PC-9 (cell line): ENCODE results near the gene GLT1D1. TPM values are rescaled to one million over a fixed set of nuclear protein-coding genes. Genes with fewer than 3 reads are reported as not detected.

Experiments used
- BruUV-seq: library from RNA; stranded (reverse); fragments of 400-500 nt; replicated peaks from 2 replicates; lab custom pipeline; 2021; lab: Mats Ljungman, UMichigan
- CTCF ChIA-PET: fragments of 300-600 bp; sonication (Branson Sonifier 250); formaldehyde crosslinking; loops from one replicate; lab custom pipeline; 2022; ENCODE audit warnings: antibody characterized with exemption; lab: Charles Lee
- POLR2A ChIA-PET: fragments of 300-600 bp; sonication (Branson Sonifier 250); formaldehyde crosslinking; loops from one replicate; lab custom pipeline; 2022; ENCODE audit warnings: antibody characterized with exemption; ENCODE audit not compliant: unreplicated experiment; lab: Charles Lee
- DNase-seq, 2 experiments: peaks; one replicate each; pipeline versions ENCODE4 v3.0.0 to v3.0.0-alpha.2; 2015 to 2022; ENCODE audit warnings: mixed read lengths in 1 of 2
- H2AFZ ChIP-seq: fragments of 200-600 bp; sonication (generic); 2 replicates; pipeline ENCODE4 v1.8.1; 2017; ENCODE audit warnings: antibody characterized with exemption
- H3F3A ChIP-seq: fragments of 200-600 bp; sonication (generic); 2 replicates; pipeline ENCODE4 v1.8.1; 2017; ENCODE audit warnings: antibody characterized with exemption, mild to moderate bottlenecking, low read depth; ENCODE audit not compliant: insufficient read depth
- H3K27ac ChIP-seq: fragments of 200-600 bp; sonication (generic); 2 replicates; pipeline ENCODE4 v1.6.1; 2016; ENCODE audit warnings: mixed run types
- H3K27me3 ChIP-seq: fragments of 200-600 bp; sonication (generic); 2 replicates; pipeline ENCODE4 v1.6.1; 2016; ENCODE audit warnings: low read depth, mixed run types; ENCODE audit not compliant: insufficient read depth
- H3K36me3 ChIP-seq: fragments of 200-600 bp; sonication (generic); 2 replicates; pipeline ENCODE4 v1.6.1; 2016; ENCODE audit warnings: low read depth, mixed run types
- H3K4me1 ChIP-seq: fragments of 200-600 bp; sonication (generic); replicated peaks from 2 replicates; pipeline ENCODE4 v1.6.1; 2016; ENCODE audit warnings: mixed run types; ENCODE audit not compliant: insufficient read depth
- H3K4me2 ChIP-seq: fragments of 200-600 bp; sonication (generic); 2 replicates; pipeline ENCODE4 v1.6.1; 2017; ENCODE audit warnings: mixed run types
- H3K4me3 ChIP-seq: fragments of 200-600 bp; sonication (generic); 2 replicates; pipeline ENCODE4 v1.6.1; 2016; ENCODE audit warnings: mixed run types
- H3K79me2 ChIP-seq: fragments of 200-600 bp; sonication (generic); 2 replicates; pipeline ENCODE4 v1.6.1; 2017; ENCODE audit warnings: low read depth, mixed run types
- H3K9me2 ChIP-seq: fragments of 200-600 bp; sonication (generic); 2 replicates; pipeline ENCODE4 v1.8.1; 2017; ENCODE audit warnings: mild to moderate bottlenecking; ENCODE audit not compliant: insufficient read depth
- H3K9me3 ChIP-seq: fragments of 200-600 bp; sonication (generic); 2 replicates; pipeline ENCODE4 v1.8.1; 2016; ENCODE audit warnings: low read depth; ENCODE audit not compliant: insufficient read depth
- H4K20me1 ChIP-seq: fragments of 200-600 bp; sonication (generic); 2 replicates; pipeline ENCODE4 v1.8.1; 2017; ENCODE audit not compliant: insufficient read depth
- CTCF ChIP-seq: fragments of 200-600 bp; sonication (generic); conservative IDR thresholded peaks from 2 replicates; pipeline ENCODE4 v1.6.1; 2017; ENCODE audit warnings: mixed run types, antibody characterized with exemption, mild to moderate bottlenecking, moderate library complexity
- EZH2 ChIP-seq: fragments of 200-600 bp; sonication (generic); IDR thresholded peaks from 2 replicates; pipeline ENCODE4 v1.8.0; 2017; ENCODE audit warnings: antibody characterized with exemption, low read depth
- intact Hi-C: fragments of 100-400 bp; cut with micrococcal nuclease; formaldehyde crosslinking; loops from one replicate; pipeline ENCODE4 v1.10.0; 2022; ENCODE audit not compliant: unreplicated experiment
- total RNA-seq: library from RNA; stranded (reverse); gene quantifications from 2 replicates; pipeline ENCODE4 v1.2.3, GENCODE V29; 2021

Gene GLT1D1
- total RNA-seq, 1 experiment from 2014 or later: not detected

GRCh38 chr12:128920468-128920867 lies 67.2 kb downstream of the GLT1D1 start:
- H3K9me2 ChIP-seq: no peaks in the 10 kb centered on the region
- H3K27ac ChIP-seq: no peak overlapping the region
- no peaks in the 10 kb centered on the region for H3K79me2 ChIP-seq
- DNase-seq: no peak
- ChIA-PET POLR2A (interaction anchor here (0.7 kb wide), 1 partner anchor 143 kb away, joined by 4 read pairs; no protein-coding TSS in a partner anchor), CTCF (interaction anchor here (0.6 kb wide), 1 partner anchor 160 kb away, joined by 3 read pairs; no protein-coding TSS in a partner anchor)
- no peak overlapping the region for H3K4me3 ChIP-seq
- intact Hi-C loops: no loop called here
- H3F3A ChIP-seq: no peaks in the 10 kb centered on the region
- no peaks in the 10 kb centered on the region for H3K9me3 ChIP-seq
- no TSS peak for BruUV-seq
- no peak overlapping the region for H2AFZ ChIP-seq
- H4K20me1 ChIP-seq: no peaks in the 10 kb centered on the region
- no peak for TF ChIP-seq EZH2
- H3K4me1 ChIP-seq: no peaks in the 10 kb centered on the region
- no peak overlapping the region for H3K4me2 ChIP-seq
- peaks cover 73% of the 10 kb centered on the region for H3K27me3 ChIP-seq
- H3K36me3 ChIP-seq: no peaks in the 10 kb centered on the region

- Histone ChIP-seq H3K9me3 (no peaks in the 10 kb centered on the region), H3K36me3 (no peaks in the 10 kb centered on the region), H3K27me3 (peaks cover 71% of the 10 kb centered on the region), H4K20me1 (no peaks in the 10 kb centered on the region), H3K27ac (no peak overlapping the region), H2AFZ (no peak overlapping the region), H3K4me2 (no peak overlapping the region), H3F3A (no peaks in the 10 kb centered on the region), H3K4me3 (no peak overlapping the region), H3K79me2 (no peaks in the 10 kb centered on the region), H3K4me1 (no peaks in the 10 kb centered on the region), H3K9me2 (no peaks in the 10 kb centered on the region)
- ChIA-PET POLR2A (no interaction called here), CTCF (no interaction called here)
- TF ChIP-seq EZH2: no peak
- no peak for TF ChIP-seq CTCF
- intact Hi-C loops: no loop called here
- DNase-seq: no peak
- BruUV-seq: no TSS peak
Observed at GRCh38 chr12:128928361-128928760, 75.1 kb downstream of the GLT1D1 start.

GRCh38 chr12:128929057-128929456 lies 75.8 kb downstream of the GLT1D1 start:
- no peaks in the 10 kb centered on the region for H3K4me1 ChIP-seq
- intact Hi-C loops: no loop called here
- no peaks in the 10 kb centered on the region for H3F3A ChIP-seq
- no peak for DNase-seq
- no peaks in the 10 kb centered on the region for H3K79me2 ChIP-seq
- no peak overlapping the region for H3K4me2 ChIP-seq
- no peak overlapping the region for H3K27ac ChIP-seq
- H3K27me3 ChIP-seq: peaks cover 71% of the 10 kb centered on the region
- no peak for TF ChIP-seq EZH2
- TF ChIP-seq CTCF: no peak
- no peak overlapping the region for H2AFZ ChIP-seq
- no peaks in the 10 kb centered on the region for H4K20me1 ChIP-seq
- H3K36me3 ChIP-seq: no peaks in the 10 kb centered on the region
- POLR2A ChIA-PET: no interaction called here
- BruUV-seq: no TSS peak
- no peaks in the 10 kb centered on the region for H3K9me3 ChIP-seq
- CTCF ChIA-PET: no interaction called here
- H3K9me2 ChIP-seq: no peaks in the 10 kb centered on the region
- no peak overlapping the region for H3K4me3 ChIP-seq

GRCh38 chr12:128930606-128931005 lies 77.3 kb downstream of the GLT1D1 start:
- H3K9me3 ChIP-seq: no peaks in the 10 kb centered on the region
- intact Hi-C loops: no loop called here
- H3K4me2 ChIP-seq: no peak overlapping the region
- no peaks in the 10 kb centered on the region for H4K20me1 ChIP-seq
- TF ChIP-seq CTCF (no peak), EZH2 (no peak)
- no peak overlapping the region for H2AFZ ChIP-seq
- H3K4me3 ChIP-seq: no peak overlapping the region
- ChIA-PET POLR2A (no interaction called here), CTCF (no interaction called here)
- H3F3A ChIP-seq: no peaks in the 10 kb centered on the region
- BruUV-seq: no TSS peak
- H3K36me3 ChIP-seq: no peaks in the 10 kb centered on the region
- H3K27me3 ChIP-seq: peaks cover 73% of the 10 kb centered on the region
- no peaks in the 10 kb centered on the region for H3K9me2 ChIP-seq
- DNase-seq: no peak
- no peaks in the 10 kb centered on the region for H3K4me1 ChIP-seq
- no peaks in the 10 kb centered on the region for H3K79me2 ChIP-seq
- H3K27ac ChIP-seq: no peak overlapping the region
